Measurements from ENCODE around the gene GNAI1. TPM values are rescaled to one million over a fixed set of nuclear protein-coding genes. Genes with fewer than 3 reads are reported as not detected.

The GNAI1 gene
- total and polyA plus RNA-seq, 2 of the 13 experiments (the other 11 are each of a cell fraction or from before 2014, with no cell fraction given) = 3.5 to 5.7 TPM

GRCh38 chr7:80231707-80232106 is 97.1 kb downstream of the GNAI1 start:
- DNase-seq (ENCODE audit: low spot score) = no peak
- no peak overlapping the region for H3K4me2 ChIP-seq (ENCODE audit: low read depth, low read length)
- H4K20me1 ChIP-seq (ENCODE audit: insufficient read depth, low read length) = no peaks in the 10 kb centered on the region
- ChIA-PET CTCF (ENCODE audit: low intra/inter-chr PET ratio, low total read pairs) (no interaction called here), POLR2A (no interaction called here)
- FAIRE-seq = no peak
- WGBS (ENCODE audit: low lambda C conversion rate) = 88% methylated on average over 2 of the region's 2 CpGs
- intact Hi-C loops (cut with micrococcal nuclease; ENCODE audit: unreplicated experiment) = loop anchor here (2.0 to 5.0 kb wide), 2 partner anchors 21 to 94 kb away; no protein-coding TSS in a partner anchor
- H3K27ac ChIP-seq (ENCODE audit: extremely low read length, insufficient read depth, low read length) = no peak overlapping the region
- H3K9me3 ChIP-seq (ENCODE audit: low read length) = no peaks in the 10 kb centered on the region
- no peak overlapping the region for H3K4me3 ChIP-seq (replicated peaks in 1 of 3; ENCODE audit: insufficient read depth in 1 of 3, low read depth in 2 of 3, low read length in 3 of 3)
- H3K4me1 ChIP-seq (ENCODE audit: insufficient read depth, low read length) = peaks cover 16% of the 10 kb centered on the region
- in situ Hi-C loops (cut with HindIII; ENCODE audit: extremely low pct_ligation_motif_present, low pct_unique_long_range_greater_than_20kb) = no loop called here
- BruUV-seq (replicated peaks) = no TSS peak
- no peaks in the 10 kb centered on the region for H3K79me2 ChIP-seq (ENCODE audit: insufficient read depth, low read length)
- ATAC-seq = no peak
- no peaks in the 10 kb centered on the region for H3K27me3 ChIP-seq (ENCODE audit: control insufficient read depth in 1 of 2, insufficient read depth in 2 of 2, low read length in 2 of 2)
- H3K36me3 ChIP-seq (replicated peaks in 1 of 2; ENCODE audit: control insufficient read depth in 1 of 2, insufficient read depth in 2 of 2, low read length in 2 of 2) = no peaks in the 10 kb centered on the region
- no peak overlapping the region for H3K9ac ChIP-seq (ENCODE audit: insufficient read depth, low read depth, low read length)
- TF ChIP-seq, protein P1, sequence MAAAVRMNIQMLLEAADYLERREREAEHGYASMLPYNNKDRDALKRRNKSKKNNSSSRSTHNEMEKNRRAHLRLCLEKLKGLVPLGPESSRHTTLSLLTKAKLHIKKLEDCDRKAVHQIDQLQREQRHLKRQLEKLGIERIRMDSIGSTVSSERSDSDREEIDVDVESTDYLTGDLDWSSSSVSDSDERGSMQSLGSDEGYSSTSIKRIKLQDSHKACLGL (CRISPR knock-in tag; IDR thresholded peaks at IDR 0.05) = no peak
- no peak for TF ChIP-seq TBX2 (CRISPR knock-in tag; IDR thresholded peaks at IDR 0.05; ENCODE audit: borderline replicate concordance)
- TF ChIP-seq ZNF589 (CRISPR knock-in tag; conservative IDR thresholded peaks at IDR 0.05) = no peak
- TF ChIP-seq, protein P2, sequence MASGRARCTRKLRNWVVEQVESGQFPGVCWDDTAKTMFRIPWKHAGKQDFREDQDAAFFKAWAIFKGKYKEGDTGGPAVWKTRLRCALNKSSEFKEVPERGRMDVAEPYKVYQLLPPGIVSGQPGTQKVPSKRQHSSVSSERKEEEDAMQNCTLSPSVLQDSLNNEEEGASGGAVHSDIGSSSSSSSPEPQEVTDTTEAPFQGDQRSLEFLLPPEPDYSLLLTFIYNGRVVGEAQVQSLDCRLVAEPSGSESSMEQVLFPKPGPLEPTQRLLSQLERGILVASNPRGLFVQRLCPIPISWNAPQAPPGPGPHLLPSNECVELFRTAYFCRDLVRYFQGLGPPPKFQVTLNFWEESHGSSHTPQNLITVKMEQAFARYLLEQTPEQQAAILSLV (CRISPR knock-in tag; IDR thresholded peaks at IDR 0.05; ENCODE audit: borderline replicate concordance) = no peak
- TF ChIP-seq NPAS2 (CRISPR knock-in tag; IDR thresholded peaks at IDR 0.05; ENCODE audit: borderline replicate concordance) = no peak
- no peak for TF ChIP-seq ZBTB21 (CRISPR knock-in tag; IDR thresholded peaks at IDR 0.05)
- no peak for TF ChIP-seq CBX5 (CRISPR knock-in tag; IDR thresholded peaks at IDR 0.05; ENCODE audit: borderline replicate concordance)
- TF ChIP-seq, protein P3, sequence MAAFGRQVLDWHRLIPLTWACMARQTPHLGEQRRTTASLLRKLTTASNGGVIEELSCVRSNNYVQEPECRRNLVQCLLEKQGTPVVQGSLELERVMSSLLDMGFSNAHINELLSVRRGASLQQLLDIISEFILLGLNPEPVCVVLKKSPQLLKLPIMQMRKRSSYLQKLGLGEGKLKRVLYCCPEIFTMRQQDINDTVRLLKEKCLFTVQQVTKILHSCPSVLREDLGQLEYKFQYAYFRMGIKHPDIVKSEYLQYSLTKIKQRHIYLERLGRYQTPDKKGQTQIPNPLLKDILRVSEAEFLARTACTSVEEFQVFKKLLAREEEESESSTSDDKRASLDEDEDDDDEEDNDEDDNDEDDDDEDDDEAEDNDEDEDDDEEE (CRISPR knock-in tag; IDR thresholded peaks at IDR 0.05) = no peak
- TF ChIP-seq ARHGAP35 (CRISPR knock-in tag; IDR thresholded peaks at IDR 0.05; ENCODE audit: borderline replicate concordance) = no peak
- H2AFZ ChIP-seq (ENCODE audit: low read length) = no peak overlapping the region
